HL-60 (cell line): ENCODE data around the gene NKAIN2.

Experiments used
- DNase-seq, 2 experiments: peaks; one replicate each; pipeline ENCODE4 v3.0.0-alpha.2; 2010 to 2020; ENCODE audit warnings: low read depth in 1 of 2, low spot score in 1 of 2
- H3K27ac ChIP-seq: fragments of 250-450 bp; sonication (Bioruptor Pico); replicated peaks from 2 replicates; pipeline ENCODE4 v1.5.1; 2020; ENCODE audit warnings: mild to moderate bottlenecking, moderate library complexity
- H3K27me3 ChIP-seq: fragments of 250-450 bp; sonication (Bioruptor Pico); 2 replicates; pipeline ENCODE4 v1.5.1; 2021; ENCODE audit warnings: mild to moderate bottlenecking, moderate library complexity; ENCODE audit not compliant: insufficient read depth, poor library complexity, severe bottlenecking
- H3K4me3 ChIP-seq: replicated peaks from 2 replicates; pipeline ENCODE4 v1.5.1; 2011; ENCODE audit warnings: mild to moderate bottlenecking, control low read depth, low read length; ENCODE audit not compliant: insufficient read depth
- GABPA ChIP-seq: IDR thresholded peaks from 2 replicates; pipeline ENCODE4 v1.6.1; 2012; ENCODE audit warnings: low read depth
- POLR2AphosphoS5 ChIP-seq: IDR thresholded peaks from 2 replicates; pipeline ENCODE4 v1.6.1; 2012; ENCODE audit warnings: low read depth
- SPI1 ChIP-seq: IDR thresholded peaks from 2 replicates; pipeline ENCODE4 v1.6.1; 2012; ENCODE audit warnings: low read depth, mild to moderate bottlenecking, borderline replicate concordance
- TF ChIP-seq, protein P1 (sequence below): IDR thresholded peaks from one replicate; pipeline ENCODE4 v1.5.1; 2011; ENCODE audit warnings: low read length, control low read depth, inconsistent platforms; ENCODE audit not compliant: insufficient read depth
- TF ChIP-seq, protein P2 (sequence below): IDR thresholded peaks from 2 replicates; pipeline ENCODE4 v1.6.1; 2012; ENCODE audit warnings: low read depth; ENCODE audit not compliant: insufficient replicate concordance

Gene NKAIN2

DNA sequence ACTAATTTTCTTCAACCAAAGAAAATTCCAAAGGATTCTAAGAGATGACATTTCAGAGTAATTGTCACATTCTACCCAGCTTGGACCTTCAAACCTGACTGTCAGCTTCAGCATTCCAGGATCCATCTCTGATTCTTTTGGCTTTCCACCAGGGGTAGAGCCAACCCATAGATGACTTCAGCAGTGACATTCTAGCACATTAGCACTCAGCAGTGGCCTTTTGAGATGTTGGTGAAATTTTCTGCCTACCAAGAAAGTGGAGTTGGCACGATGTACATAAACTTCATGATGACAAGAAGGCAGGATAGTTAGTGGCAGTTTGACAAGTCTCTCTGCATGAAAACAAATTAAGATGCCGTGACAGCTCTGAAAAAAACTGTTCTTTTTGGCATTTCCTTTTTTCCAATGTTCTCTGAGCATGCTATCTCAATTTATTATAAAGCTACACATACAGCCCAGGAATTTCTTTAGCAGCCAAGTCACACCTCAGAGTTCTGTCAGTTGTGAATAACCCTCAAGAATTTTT, 692.1 kb downstream of the NKAIN2 start:
- no peaks in the 10 kb centered on the region for H3K27me3 ChIP-seq
- TF ChIP-seq, protein P1, sequence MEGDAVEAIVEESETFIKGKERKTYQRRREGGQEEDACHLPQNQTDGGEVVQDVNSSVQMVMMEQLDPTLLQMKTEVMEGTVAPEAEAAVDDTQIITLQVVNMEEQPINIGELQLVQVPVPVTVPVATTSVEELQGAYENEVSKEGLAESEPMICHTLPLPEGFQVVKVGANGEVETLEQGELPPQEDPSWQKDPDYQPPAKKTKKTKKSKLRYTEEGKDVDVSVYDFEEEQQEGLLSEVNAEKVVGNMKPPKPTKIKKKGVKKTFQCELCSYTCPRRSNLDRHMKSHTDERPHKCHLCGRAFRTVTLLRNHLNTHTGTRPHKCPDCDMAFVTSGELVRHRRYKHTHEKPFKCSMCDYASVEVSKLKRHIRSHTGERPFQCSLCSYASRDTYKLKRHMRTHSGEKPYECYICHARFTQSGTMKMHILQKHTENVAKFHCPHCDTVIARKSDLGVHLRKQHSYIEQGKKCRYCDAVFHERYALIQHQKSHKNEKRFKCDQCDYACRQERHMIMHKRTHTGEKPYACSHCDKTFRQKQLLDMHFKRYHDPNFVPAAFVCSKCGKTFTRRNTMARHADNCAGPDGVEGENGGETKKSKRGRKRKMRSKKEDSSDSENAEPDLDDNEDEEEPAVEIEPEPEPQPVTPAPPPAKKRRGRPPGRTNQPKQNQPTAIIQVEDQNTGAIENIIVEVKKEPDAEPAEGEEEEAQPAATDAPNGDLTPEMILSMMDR, result no peak

DNA sequence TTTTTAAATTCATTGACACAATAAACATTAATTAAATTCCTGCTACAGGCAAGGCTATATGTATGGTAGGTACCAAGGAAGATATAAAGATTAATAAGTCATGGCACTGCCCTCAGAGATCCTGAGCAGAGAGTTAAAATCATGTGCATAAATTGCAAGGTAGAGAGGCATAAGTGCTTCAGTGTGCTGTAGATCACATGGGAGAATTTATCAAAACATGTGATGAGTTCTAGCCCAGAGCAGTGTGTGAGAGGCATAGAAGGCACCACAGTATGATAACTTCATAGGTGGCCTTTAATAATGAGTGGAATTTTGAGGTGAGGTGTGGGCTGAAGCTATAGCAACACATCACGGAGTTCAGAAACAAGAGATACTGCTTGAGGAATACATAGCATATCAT, 692.7 kb downstream of the NKAIN2 start:
- H3K27me3 ChIP-seq, result no peaks in the 10 kb centered on the region
- TF ChIP-seq SPI1 (no peak), POLR2AphosphoS5 (no peak)
- TF ChIP-seq, protein P2, sequence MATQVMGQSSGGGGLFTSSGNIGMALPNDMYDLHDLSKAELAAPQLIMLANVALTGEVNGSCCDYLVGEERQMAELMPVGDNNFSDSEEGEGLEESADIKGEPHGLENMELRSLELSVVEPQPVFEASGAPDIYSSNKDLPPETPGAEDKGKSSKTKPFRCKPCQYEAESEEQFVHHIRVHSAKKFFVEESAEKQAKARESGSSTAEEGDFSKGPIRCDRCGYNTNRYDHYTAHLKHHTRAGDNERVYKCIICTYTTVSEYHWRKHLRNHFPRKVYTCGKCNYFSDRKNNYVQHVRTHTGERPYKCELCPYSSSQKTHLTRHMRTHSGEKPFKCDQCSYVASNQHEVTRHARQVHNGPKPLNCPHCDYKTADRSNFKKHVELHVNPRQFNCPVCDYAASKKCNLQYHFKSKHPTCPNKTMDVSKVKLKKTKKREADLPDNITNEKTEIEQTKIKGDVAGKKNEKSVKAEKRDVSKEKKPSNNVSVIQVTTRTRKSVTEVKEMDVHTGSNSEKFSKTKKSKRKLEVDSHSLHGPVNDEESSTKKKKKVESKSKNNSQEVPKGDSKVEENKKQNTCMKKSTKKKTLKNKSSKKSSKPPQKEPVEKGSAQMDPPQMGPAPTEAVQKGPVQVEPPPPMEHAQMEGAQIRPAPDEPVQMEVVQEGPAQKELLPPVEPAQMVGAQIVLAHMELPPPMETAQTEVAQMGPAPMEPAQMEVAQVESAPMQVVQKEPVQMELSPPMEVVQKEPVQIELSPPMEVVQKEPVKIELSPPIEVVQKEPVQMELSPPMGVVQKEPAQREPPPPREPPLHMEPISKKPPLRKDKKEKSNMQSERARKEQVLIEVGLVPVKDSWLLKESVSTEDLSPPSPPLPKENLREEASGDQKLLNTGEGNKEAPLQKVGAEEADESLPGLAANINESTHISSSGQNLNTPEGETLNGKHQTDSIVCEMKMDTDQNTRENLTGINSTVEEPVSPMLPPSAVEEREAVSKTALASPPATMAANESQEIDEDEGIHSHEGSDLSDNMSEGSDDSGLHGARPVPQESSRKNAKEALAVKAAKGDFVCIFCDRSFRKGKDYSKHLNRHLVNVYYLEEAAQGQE, result no peak
- TF ChIP-seq, protein P1, result no peak
- H3K4me3 ChIP-seq, result no peak overlapping the region
- DNase-seq, result no peak
- H3K27ac ChIP-seq, result no peak overlapping the region

More for the DNA sequence above, 692.1 kb downstream of the NKAIN2 start:
- no peak for DNase-seq
- no peak overlapping the region for H3K4me3 ChIP-seq
- H3K27ac ChIP-seq, result no peak overlapping the region

DNA sequence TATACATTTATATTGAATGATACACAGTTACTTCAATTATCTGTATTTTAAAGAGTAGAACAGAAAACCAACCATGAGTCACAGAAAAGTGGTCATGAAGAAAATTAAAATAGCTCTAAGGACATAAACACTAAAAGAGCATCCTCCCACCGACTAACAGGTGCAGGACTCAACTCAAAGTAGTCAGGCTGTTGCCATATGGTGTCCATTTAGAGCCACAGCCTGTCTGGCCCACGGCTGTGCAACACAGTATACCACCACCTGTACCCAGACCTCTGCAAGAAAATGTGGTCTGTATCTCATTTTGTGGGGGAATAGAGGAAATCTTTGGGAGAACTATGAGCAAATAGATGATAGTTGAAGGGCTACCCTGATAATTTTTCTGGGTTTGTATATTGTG, 708.8 kb downstream of the NKAIN2 start:
- Histone ChIP-seq H3K27me3 (no peaks in the 10 kb centered on the region), H3K27ac (no peak overlapping the region), H3K4me3 (no peak overlapping the region)
- TF ChIP-seq, protein P2, result no peak
- TF ChIP-seq SPI1 (no peak), POLR2AphosphoS5 (no peak), GABPA (no peak)
- TF ChIP-seq, protein P1, result no peak
- DNase-seq, result no peak

DNA sequence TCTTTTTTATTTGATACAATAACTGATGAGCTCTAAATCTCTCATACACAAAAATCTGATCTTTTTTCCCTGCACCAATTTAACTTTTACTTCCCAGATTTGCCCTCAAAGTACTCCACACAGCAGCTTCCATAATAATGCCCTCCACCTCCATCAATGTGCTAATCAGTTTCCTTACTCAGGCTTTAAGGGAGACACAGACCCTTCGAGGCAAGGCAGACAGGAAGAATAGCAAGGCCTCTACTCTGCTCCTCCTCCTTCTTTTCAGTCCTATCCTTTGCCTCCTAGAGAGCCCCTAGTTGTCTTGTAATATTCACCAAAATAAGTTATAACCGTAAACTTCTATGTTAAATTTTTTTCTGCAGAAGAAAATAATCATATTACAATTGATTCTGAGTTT, 713.7 kb downstream of the NKAIN2 start:
- H3K27ac ChIP-seq, result no peak overlapping the region
- DNase-seq, result no peak
- no peak overlapping the region for H3K4me3 ChIP-seq
- no peaks in the 10 kb centered on the region for H3K27me3 ChIP-seq
- TF ChIP-seq GABPA (no peak), SPI1 (no peak), POLR2AphosphoS5 (no peak)
